Activated gamma-delta T cell treated with Interleukin-2 at 50 U/mL for 16 hours (primary cell): Measurements from ENCODE around the gene UBR3.
"Not testable (repeated sequence)": the region's sequence is repeated elsewhere in the genome, so short reads cannot be mapped to it uniquely, and the experiment has no call there.

ENCODE experiments used
- DNase-seq: peaks from one replicate; pipeline ENCODE4 v3.0.0-alpha.2; 2020

UBR3 gene

DNA sequence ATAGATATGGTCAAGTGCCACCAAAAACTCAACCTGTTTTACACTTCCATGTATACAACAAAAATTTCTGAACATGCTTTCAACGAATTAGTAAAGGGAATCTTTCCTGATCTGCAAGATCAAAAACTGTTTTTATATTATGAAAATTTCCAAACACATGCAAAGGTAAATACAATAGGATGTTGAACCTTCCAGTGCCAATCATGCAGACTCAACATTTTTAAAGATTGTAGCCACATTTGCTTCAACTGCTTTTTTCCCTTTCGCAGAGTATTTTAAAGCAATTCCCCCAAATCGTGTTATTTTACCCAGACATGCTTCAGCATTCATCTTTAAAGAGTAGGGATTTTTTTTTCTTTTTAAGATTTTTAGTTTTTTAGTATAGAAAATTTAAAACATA lies 40.3 kb downstream of the UBR3 start:
- no peak for DNase-seq

DNA sequence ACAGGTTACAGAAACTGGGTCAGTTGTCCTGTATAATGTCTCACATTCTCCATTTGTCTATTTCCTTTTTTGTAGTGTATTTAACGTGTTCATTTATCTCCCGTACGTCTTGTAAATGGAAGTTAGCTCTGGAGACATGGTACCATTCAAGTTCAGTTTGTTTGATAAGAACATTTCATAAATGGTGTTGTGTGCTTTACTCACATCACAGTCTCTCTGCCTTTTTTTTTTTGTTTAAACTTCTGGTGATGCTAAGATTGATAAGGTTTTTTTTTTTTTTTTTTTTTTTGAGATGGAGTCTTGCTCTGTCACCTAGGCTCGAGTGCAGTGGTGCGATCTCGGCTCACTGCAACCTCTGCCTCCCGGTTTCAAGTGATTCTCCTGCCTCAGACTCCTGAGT lies 41.7 kb downstream of the UBR3 start:
- no peak for DNase-seq

DNA sequence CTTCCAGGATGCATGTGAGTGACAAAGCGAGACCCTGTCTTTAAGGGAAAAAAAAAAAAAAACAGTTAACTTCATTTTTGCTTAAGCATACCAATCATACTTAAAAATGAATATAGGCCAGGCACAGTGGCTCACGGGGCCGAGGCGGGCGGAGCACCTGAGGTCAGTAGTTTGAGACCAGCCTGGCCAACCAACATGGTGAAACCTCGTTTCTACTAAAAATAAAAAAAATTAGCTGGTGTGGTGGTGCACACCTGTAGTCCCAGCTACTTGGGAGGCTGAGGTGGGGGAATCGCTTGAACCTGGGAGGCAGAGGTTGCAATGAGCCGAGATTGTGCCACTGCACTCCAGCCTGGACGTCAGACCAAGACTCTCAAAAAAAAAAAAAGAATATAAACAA lies 44.1 kb downstream of the UBR3 start:
- DNase-seq = not testable (repeated sequence)

DNA sequence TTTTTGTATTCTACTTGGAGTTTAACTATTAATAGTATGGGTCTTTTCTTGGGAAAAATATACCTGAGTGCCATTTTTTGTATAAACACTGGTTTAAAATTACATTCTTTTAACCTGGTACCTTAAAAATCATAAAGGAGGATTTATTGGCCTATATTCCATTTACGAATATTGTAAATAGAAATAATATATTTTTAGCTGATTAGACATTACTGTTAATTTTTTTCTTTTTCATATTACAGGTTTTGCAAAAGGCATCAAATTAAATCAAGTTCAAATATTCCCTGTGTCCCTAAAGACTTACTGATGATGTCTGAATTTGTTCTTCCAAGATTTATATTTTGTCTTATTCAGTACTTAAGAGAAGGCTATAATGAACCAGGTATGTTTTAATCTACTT lies 44.7 kb downstream of the UBR3 start:
- no peak for DNase-seq

DNA sequence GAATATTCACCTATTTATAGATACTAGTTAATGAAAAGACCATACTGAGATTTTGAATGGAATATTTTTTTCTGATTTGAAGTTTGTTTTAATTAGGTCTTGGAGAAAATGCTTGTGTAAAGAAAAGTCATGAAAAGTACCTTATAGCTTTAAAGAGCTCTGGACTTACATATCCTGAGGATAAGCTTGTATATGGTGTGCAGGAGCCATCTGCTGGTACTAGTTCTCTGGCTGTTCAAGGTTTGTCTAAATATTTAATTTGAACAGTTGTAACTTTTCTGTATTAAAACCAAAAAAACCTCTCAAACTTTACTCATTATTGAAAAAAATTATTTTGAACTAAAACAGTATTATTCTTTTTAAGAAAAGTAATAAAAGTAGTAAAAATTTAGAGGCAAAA lies 50.1 kb downstream of the UBR3 start:
- no peak for DNase-seq

DNA sequence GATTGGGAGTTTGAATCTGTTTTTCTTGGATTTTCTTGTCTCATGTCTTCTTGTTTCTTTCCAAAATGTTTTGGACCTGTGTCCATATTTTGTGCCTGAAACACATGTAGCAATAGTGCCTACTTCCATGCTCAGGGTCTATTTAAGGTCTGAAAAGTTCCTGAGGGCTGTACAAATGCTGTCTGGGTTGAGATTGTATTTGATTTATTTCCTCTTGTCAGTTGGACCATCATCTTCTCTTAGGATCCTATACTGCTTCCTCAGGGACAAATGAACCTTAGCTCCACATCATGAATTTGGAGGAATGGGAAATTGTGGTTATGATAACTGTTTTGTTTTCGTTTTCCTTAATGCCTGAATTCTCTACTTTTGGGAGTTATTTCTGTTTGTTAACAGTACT lies 59.9 kb downstream of the UBR3 start:
- no peak for DNase-seq

DNA sequence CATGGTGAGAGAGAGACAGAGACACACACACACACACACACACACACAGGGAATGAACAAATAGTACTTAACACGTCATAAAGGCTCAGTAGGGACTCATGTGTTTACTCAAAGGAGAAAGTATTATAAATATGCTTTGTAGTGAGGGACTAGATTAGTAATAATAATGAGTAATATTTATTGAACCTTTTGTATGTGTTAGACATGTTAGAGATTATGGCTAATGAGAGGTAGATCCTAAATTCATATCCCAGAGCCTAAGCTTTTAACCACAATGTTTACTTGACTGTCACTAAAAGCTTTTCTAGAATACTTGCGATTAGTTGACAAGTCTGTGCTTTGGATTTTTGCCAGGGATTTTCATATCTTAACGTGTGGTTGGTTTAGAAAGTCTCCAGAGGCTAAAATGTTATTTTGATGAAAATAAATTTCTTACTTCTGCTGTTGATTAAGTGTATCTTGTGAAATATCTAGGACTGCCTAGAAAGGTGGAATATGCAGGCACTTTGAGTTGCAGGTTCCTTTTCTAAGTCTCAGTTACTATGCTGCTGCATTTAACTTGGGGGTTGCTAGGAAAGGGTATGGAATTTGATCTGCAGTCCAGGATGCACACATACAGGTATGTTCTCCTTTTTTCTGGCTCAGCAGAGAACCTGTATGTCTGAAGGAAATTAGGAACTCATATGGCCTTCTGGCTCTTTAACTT lies 64.5 kb downstream of the UBR3 start:
- no peak for DNase-seq

DNA sequence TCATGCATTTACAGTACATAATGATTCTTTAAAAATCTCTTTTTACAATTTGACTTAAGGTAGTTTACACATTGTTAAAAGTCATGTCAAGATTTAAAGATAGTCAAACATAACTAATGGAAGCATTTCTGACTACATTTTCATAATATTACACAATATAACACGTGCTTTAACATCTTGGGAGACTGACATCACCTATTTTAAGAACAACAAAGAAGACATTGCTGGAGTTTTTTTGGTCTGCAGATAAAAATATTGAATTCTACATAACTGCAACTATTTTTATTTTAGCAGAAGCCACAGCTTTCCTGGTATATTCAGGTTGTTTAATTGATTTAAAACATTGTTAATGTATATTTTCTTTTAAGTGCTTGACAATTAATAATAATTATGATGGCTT lies 65.7 kb downstream of the UBR3 start:
- DNase-seq = no peak

DNA sequence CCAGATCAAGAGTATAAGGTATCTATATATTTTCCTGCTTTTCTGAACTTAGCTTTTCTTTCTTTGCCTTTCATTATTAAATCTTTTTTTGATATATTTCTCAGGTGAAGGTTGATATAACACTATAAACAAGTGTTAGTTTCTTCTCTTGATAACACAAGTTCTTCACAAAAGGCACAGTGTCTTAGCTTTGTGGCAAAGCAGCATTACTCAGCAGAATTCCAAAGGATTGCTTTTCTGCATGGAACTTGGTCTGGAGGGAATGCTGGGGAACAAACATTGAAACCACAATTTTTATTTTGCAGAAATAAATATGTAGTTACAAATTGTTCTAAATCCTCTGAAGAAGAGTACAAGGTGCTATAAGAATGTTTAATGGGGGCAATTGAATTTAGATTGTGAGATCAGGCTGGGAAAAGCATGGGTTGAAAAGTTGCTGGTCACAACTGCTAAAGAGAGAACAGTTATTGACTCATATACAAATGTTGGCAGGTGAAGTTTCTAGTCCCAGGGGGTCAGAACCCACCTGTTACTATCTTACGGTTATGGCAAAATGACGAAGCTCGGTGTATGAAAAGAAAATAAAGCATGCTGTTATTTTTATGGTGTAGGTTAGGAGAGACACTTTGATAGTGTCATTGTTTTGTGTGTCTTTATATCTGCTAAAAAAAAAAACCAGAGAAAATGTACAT lies 68.2 kb downstream of the UBR3 start:
- no peak for DNase-seq

DNA sequence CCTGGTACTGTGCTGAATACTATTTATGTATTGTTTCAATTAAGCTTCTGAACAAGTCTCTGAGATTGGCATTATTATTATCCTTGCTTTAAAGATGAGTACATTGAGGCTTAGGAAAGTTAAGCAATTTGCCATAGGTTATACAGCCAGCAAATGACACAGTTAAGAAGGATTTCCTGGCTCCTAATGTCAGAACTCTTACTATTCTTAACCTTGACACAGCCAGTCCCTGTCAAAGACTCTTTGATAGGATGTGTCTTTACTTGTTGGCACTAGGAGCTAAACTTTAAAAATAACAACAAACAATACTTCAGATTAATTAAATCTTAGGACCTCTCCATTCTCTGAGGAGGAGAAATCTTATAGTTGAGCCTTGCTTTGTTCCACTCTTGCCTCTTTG lies 70.6 kb downstream of the UBR3 start:
- DNase-seq = no peak

DNA sequence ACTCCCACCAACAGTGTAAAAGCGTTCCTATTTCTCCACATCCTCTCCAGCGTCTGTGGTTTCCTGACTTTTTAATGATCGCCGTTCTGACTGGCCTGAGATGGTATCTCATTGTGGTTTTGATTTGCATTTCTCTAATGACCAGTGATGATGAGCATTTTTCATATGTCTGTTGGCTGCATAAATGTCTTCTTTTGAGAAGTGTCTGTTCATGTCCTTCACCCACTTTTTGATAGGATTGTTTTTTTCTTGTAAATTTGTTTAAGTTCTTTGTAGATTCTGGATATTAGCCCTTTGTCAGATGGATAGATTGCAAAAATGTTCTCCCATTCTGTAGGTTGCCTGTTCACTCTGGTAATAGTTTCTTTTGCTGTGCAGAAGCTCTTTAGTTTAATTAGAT lies 72.8 kb downstream of the UBR3 start:
- not testable (repeated sequence) for DNase-seq

DNA sequence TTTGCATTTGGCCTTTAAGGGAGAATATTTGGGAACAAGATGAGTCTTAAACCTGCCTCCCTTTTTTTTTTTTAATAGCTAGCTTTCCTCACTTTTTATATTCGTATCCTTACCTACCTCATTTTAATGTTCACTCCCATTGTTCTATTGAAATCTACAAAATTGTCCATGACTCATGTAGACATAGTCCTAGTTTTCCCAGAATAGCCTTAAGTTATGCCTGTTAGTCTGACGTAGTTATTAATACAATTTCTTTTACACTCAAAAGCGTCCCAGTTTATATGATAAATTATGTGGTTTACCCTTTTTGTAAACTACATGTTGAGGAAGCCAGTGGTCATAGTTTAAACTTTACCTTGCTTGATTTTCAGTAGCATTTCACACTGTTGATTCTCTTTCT lies 73.4 kb downstream of the UBR3 start:
- DNase-seq = no peak

DNA sequence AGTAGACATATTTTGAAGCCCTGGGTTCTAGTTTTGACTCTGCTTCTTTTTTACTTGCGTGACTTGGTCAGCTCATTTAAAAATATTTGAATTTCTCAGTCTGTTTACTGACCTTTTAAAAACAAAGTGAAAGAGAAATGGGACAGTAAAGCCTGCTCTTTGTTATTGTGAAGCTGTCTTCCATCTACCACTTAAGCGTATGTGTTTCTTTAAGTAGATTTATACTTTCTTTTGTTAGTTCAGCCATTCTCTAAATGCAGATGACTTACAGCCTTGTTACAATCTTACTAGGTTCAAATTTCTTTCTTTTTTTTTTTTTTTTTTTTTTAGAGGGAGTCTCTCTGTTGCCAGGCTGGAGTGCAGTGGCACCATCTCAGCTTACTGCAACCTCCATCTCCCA lies 79.5 kb downstream of the UBR3 start:
- no peak for DNase-seq

DNA sequence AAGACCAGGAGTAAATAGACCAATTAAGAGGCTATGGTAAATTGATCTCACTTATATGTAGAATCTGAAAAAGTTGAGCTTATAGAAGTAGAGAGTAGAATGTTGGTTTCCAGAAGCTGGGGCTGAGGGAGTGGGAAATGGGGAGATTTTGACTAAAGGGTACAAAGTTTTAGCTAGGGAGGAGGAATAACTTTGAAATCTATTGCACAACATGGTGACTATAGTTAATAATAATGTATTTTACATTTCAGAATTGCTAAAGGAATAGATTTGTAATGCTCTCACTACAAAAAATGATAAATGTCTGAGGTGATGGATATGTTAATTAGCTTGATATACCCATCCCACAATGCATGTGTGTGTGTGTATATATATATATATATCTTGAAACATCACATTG lies 82.1 kb downstream of the UBR3 start:
- no peak for DNase-seq

DNA sequence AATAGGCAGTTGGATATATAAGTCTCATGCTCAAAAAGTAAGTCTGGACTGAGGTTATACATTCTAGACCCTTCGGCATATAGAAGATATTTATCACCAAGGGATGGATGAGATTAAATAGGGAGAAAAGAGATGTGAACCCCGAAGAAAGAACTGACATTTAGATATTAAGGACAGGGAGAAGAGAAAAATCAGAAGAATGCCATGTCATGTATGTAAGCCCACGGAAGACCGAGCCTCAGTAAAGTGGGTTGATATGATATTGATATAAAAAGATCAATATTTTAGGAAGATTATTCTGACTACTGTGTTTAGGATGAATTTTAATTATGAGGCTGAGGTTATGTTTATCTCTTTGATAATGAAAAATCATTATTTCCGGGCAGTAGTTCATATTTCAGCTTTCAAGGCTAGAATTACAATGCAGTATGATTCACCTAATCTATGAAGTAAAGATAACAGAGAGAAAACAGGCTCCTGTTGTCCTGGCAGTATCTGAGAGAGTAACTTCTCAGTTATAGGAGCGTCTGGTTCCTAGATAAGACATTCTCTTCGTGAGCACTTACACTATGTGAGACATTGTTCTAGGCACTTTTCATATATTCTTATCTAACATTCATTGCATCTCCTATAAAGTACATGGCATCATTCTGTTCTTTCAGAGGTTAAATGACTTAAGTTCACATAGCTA lies 83.0 kb downstream of the UBR3 start:
- no peak for DNase-seq

DNA sequence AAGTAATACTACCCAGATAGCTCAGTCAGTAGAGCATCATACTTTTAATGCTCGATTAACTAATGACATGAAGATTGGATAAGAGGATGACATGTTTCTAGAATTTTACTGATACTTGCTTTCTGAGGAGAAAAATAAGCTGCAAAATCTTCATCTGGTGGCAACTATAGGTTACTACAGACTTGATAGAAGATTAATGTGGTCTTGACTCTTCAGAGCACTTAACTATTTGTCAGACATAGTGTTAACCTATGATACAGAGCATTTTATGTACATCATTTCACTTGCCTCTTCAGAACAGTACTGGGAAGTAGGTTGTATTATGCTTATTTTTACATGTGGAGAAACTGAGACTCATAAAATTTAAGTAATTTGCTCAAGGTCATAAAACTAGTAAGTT lies 83.9 kb downstream of the UBR3 start:
- no peak for DNase-seq

DNA sequence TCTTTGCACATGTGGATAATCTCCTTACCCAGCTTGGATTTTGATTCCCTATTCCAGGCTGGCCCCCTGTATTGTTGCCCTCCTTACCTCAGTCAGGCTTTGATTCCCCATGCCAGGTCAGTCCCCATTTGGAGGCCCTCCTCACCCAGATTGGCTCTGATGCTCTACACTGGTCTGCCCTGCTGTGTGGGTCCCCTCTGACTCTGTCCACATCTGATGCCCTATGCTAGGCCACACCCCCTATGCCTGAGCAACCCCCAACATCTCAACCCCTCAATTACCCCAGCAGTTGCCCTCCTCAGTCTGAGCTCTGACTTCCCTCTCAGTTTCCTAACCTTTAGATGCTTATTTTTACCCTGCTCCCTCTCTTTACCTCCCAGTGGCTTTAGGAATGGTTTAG lies 89.4 kb downstream of the UBR3 start:
- no peak for DNase-seq

DNA sequence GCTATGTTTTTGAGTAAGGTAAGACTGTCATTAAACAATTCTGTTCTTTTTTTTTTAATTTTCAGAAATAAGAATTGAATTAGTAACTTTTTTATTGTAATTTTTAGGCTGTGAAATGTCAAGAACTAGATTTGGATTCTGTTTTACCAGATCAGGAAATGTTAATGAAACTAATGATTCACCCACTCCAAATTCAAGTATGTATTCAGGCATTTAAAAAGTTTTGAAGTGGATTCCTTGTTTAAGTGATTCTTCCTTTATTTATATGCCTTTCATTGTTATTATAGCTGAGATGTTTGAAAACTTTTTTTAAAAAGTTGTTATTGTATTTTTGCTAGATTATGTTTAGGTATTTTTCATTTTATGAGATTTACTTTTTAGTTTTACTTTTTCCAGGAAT lies 96.7 kb downstream of the UBR3 start:
- DNase-seq = no peak

DNA sequence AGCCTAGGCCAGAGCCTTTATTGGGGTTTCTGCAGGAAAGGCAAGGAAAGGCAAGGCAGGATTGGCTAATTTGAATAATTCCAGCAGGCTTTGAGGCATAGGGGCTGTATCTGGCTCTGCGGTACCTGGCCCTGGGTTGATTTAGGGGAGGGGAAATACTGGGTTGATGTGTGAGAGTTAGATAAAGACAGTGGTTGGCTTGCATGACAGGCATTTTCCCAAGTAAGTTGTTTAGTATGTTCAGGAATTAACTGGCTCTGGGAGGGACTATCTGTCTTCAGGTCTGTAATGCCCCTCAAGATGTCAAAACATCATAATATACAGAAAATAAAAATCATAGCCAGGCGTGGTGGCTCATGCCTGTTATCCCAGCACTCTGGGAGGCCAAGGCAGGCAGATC lies 98.7 kb downstream of the UBR3 start:
- no peak for DNase-seq

DNA sequence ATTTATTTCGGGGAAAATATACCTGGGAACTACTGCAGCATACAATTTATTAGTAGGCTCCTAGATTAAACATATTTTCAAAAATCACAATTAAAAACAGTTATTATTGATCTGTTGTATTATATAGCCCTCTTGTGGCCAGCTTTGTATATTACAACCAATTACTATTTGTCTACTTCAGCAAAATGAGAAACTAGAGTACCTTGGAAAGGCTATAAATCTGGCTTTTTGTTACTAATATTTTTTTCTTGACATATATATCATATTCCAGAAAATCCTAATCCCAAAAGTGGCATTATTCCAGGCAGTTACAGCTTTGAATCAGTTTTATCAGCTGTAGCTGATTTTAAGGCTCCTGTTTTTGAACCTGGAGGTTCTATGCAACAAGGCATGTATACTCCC lies 101.2 kb downstream of the UBR3 start:
- DNase-seq = no peak

DNA sequence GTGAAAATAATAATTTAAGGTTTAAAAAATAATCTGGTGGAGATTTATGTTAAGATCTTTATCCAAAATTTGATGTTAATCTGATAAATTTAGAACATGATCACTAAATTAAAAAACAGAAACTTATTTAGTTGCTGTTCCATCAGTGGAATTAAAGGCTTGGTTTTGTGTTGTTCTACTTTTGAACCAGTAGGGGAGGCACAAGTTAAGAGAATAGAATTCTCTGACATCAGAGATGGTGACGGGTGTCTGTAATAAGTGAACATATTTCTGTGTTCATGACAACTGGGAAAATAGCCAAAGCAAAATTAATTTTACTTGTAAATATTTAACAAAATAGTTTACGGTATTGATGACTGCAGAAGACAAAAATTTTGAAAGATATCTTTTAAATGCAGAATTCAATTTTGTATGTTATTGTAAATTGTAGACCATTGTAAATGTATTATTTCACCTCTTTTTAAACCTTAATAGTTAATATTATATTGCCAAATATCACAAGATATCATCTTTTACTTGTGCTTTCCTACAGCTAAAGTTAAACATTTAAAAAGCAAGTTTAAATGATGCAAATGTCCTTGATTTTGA lies 106.0 kb downstream of the UBR3 start:
- DNase-seq = no peak

DNA sequence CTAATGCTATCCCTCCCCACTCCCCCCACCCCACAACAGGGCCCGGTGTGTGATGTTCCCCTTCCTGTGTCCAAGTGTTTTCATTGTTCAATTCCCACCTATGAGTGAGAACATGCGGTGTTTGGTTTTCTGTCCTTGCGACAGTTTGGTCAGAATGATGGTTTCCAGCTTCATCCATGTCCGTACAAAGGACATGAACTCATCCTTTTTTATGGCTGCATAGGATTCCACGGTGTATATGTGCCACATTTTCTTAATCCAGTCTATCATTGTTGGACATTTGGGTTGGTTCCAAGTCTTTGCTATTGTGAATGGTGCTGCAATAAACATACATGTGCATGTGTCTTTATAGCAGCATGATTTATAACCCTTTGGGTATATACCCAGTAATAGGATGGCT lies 109.4 kb downstream of the UBR3 start:
- DNase-seq = not testable (repeated sequence)

DNA sequence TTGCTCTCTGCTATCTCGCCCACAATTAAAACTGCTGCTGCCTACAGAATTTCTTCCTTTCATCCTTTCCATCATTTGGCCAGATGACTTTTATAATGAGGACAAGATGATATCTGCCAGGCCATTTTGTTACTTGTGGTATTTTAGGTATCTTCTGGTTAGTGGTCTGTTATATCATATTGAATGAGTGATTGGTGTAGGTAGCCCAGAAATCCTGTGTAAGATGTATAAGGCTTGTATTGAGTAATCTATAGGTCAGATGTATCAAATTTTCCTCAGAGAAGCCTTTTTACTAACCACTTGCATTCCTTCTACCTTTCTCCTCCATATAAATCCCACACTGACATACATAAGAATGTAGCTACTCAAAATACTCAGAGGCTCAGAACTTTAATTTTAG lies 118.3 kb downstream of the UBR3 start:
- no peak for DNase-seq

DNA sequence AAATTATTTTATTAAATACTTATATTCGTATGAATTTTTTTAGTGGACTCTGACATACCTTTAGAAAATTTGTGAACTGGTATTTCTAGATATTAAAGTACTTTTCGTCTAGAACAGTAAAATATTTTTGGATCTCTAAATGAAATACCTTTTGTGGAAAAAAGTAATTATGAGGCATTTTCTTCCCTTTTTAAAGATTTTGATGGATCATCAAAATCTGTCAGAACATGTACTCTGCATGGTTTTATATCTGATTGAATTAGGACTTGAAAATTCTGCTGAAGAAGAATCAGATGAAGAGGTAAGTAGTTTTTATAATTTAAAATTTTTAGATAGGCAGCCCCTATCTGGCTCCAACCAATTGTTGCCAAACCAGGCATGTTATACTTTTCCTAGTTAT lies 118.8 kb downstream of the UBR3 start:
- no peak for DNase-seq
